ENCODE measurements around the gene CUX1. TPM values are rescaled to one million over a fixed set of nuclear protein-coding genes. Genes with fewer than 3 reads are reported as not detected.
"Not testable (repeated sequence)": the region's sequence is repeated elsewhere in the genome, so short reads cannot be mapped to it uniquely, and the experiment has no call there.

The CUX1 gene
- total RNA-seq, 8 experiments from 2014 or later = 9.2 to 52.7 (median 24.2) TPM

- H3K4me1 ChIP-seq (replicated peaks in 1 of 2) = no peaks in the 10 kb centered on the region
- ATAC-seq (replicated peaks in 6 of 8) = no peak
- H3K4me3 ChIP-seq = no peak overlapping the region
- no peak overlapping the region for H3K27ac ChIP-seq
- in situ Hi-C loops (cut with MboI; ENCODE audit: low pct_unique_long_range_greater_than_20kb in 2 of 9, low sequenced_read_pairs in 9 of 9, unreplicated experiment in 9 of 9) = no loop called here
- WGBS, 10 experiments = 80 to 100% (median 97%) methylated on average over 1 to 6 of the region's 7 CpGs; no CpG with 5 or more reads in 3 of the 10 experiments
These were observed 202.0 kb downstream of the CUX1 start for GRCh38 chr7:102019461-102019860.

- in situ Hi-C loops (cut with MboI; ENCODE audit: low pct_unique_long_range_greater_than_20kb in 2 of 9, low sequenced_read_pairs in 9 of 9, unreplicated experiment in 9 of 9) = no loop called here
- Histone ChIP-seq H3K27ac (no peak overlapping the region), H3K4me1 (replicated peaks in 1 of 2) (no peaks in the 10 kb centered on the region), H3K4me3 (no peak overlapping the region)
- WGBS, 10 experiments = 66 to 98% (median 92%) methylated on average over 1 to 20 of the region's 24 CpGs; no CpG with 5 or more reads in 1 of the 10 experiments
- ATAC-seq (replicated peaks in 6 of 8) = peak in 1 of 8 experiments; percentile 49
These were observed 204.6 kb downstream of the CUX1 start for GRCh38 chr7:102021841-102022618.

- H3K4me1 ChIP-seq (replicated peaks in 1 of 2) = no peaks in the 10 kb centered on the region
- ATAC-seq (replicated peaks in 6 of 8) = peak in 2 of 8 experiments; percentile 9 to 47
- in situ Hi-C loops (cut with MboI; ENCODE audit: low pct_unique_long_range_greater_than_20kb in 2 of 9, low sequenced_read_pairs in 9 of 9, unreplicated experiment in 9 of 9) = no loop called here
- no peak overlapping the region for H3K27ac ChIP-seq
- H3K4me3 ChIP-seq = no peak overlapping the region
- WGBS, 10 experiments = 0 to 100% (median 87%) methylated on average over 1 to 8 of the region's 10 CpGs; no CpG with 5 or more reads in 1 of the 10 experiments
These were observed 206.8 kb downstream of the CUX1 start for GRCh38 chr7:102024005-102024768.

GRCh38 chr7:102024769-102025391, 207.5 kb downstream of the CUX1 start:
- in situ Hi-C loops (cut with MboI; ENCODE audit: low pct_unique_long_range_greater_than_20kb in 2 of 9, low sequenced_read_pairs in 9 of 9, unreplicated experiment in 9 of 9) = no loop called here
- no peak overlapping the region for H3K27ac ChIP-seq
- ATAC-seq (replicated peaks in 6 of 8) = no peak
- H3K4me3 ChIP-seq = no peak overlapping the region
- 62 to 100% (median 98%) methylated on average over 1 to 12 of the region's 15 CpGs; no CpG with 5 or more reads in 2 of the 10 experiments for WGBS, 10 experiments
- H3K4me1 ChIP-seq (replicated peaks in 1 of 2) = no peaks in the 10 kb centered on the region

- H3K4me1 ChIP-seq (replicated peaks in 1 of 2); ATAC-seq (replicated peaks in 6 of 8); H3K4me3 ChIP-seq; in situ Hi-C loops (cut with MboI; ENCODE audit: low pct_unique_long_range_greater_than_20kb in 2 of 9, low sequenced_read_pairs in 9 of 9, unreplicated experiment in 9 of 9); H3K27ac ChIP-seq: not testable (repeated sequence)
- WGBS, 10 experiments = 80 to 100% (median 85%) methylated on average over 1 to 4 of the region's 4 CpGs; no CpG with 5 or more reads in 2 of the 10 experiments
These were observed 208.4 kb downstream of the CUX1 start for GRCh38 chr7:102025777-102026176.

GRCh38 chr7:102028206-102028826, 210.9 kb downstream of the CUX1 start:
- Histone ChIP-seq H3K4me3 (no peak overlapping the region), H3K4me1 (replicated peaks in 1 of 2) (no peaks in the 10 kb centered on the region), H3K27ac (no peak overlapping the region)
- WGBS, 10 experiments = 75 to 100% (median 89%) methylated on average over 1 to 9 of the region's 18 CpGs; no CpG with 5 or more reads in 3 of the 10 experiments
- no peak for ATAC-seq (replicated peaks in 6 of 8)
- in situ Hi-C loops (cut with MboI; ENCODE audit: low pct_unique_long_range_greater_than_20kb in 2 of 9, low sequenced_read_pairs in 9 of 9, unreplicated experiment in 9 of 9) = no loop called here

GRCh38 chr7:102029616-102030015, 212.2 kb downstream of the CUX1 start:
- no peaks in the 10 kb centered on the region for H3K4me1 ChIP-seq (replicated peaks in 1 of 2)
- WGBS, 10 experiments = 80 to 100% (median 94%) methylated on average over 1 to 6 of the region's 6 CpGs; no CpG with 5 or more reads in 1 of the 10 experiments
- H3K4me3 ChIP-seq = no peak overlapping the region
- no peak overlapping the region for H3K27ac ChIP-seq
- in situ Hi-C loops (cut with MboI; ENCODE audit: low pct_unique_long_range_greater_than_20kb in 2 of 9, low sequenced_read_pairs in 9 of 9, unreplicated experiment in 9 of 9) = no loop called here
- no peak for ATAC-seq (replicated peaks in 6 of 8)

DNA sequence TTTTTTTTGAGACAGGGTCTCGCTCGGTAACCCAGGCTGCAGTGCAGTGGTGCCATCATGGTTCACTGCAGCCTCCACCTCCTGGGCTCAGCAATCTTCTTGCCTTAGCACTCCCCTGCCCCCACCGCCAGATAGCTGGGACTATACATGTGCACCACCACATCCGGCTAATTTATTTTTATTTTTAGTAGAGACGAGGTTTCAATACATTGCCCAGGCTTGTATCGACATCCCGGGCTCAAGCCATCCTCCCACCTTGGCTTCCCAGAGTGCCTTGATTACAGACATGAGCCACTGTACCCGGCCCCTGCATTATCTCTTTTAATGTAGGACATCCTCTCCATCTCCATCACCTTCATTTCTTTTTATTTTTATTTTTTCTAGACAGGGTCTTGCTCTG, 213.3 kb downstream of the CUX1 start:
- H3K4me1 ChIP-seq (replicated peaks in 1 of 2) = no peaks in the 10 kb centered on the region
- ATAC-seq (replicated peaks in 6 of 8) = no peak
- in situ Hi-C loops (cut with MboI; ENCODE audit: low pct_unique_long_range_greater_than_20kb in 2 of 9, low sequenced_read_pairs in 9 of 9, unreplicated experiment in 9 of 9) = no loop called here
- no peak overlapping the region for H3K27ac ChIP-seq
- 92 to 100% (median 97%) methylated on average over 2 to 5 of the region's 8 CpGs; no CpG with 5 or more reads in 3 of the 10 experiments for WGBS, 10 experiments
- no peak overlapping the region for H3K4me3 ChIP-seq

DNA sequence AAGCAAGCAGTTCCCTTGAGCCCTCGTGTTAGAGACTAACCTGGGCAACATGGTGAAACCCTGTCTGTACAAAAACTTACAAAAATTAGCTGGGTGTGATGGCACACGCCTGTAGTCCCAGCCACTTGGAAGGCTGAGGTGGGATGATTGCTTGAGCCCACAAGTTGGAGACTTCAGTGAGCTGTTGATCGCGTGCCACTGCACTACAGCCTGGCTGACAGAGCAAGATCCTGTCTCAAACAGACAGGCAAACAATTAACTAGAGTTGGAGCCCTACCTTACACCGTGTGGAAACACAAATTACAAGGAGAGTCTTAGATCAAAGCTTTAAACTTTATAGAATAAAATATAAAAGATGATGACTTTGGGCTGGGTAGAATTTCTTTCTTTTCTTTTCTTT, 219.5 kb downstream of the CUX1 start:
- Histone ChIP-seq H3K27ac (no peak overlapping the region), H3K4me1 (replicated peaks in 1 of 2) (no peaks in the 10 kb centered on the region), H3K4me3 (no peak overlapping the region)
- WGBS, 10 experiments = 57 to 100% (median 78%) methylated on average over 1 to 3 of the region's 5 CpGs; no CpG with 5 or more reads in 3 of the 10 experiments
- no peak for ATAC-seq (replicated peaks in 6 of 8)
- in situ Hi-C loops (cut with MboI; ENCODE audit: low pct_unique_long_range_greater_than_20kb in 2 of 9, low sequenced_read_pairs in 9 of 9, unreplicated experiment in 9 of 9) = no loop called here

GRCh38 chr7:102039706-102040105, 222.3 kb downstream of the CUX1 start:
- H3K4me1 ChIP-seq (replicated peaks in 1 of 2) = peaks cover 3 to 6% of the 10 kb centered on the region in 2 donors
- whole genome bisulfite sequencing, 10 experiments = 83 to 100% (median 97%) methylated on average over 1 to 9 of the region's 11 CpGs; no CpG with 5 or more reads in 3 of the 10 experiments
- in situ Hi-C loops (cut with MboI; ENCODE audit: low pct_unique_long_range_greater_than_20kb in 2 of 9, low sequenced_read_pairs in 9 of 9, unreplicated experiment in 9 of 9) = no loop called here
- ATAC-seq (replicated peaks in 6 of 8) = no peak
- H3K27ac ChIP-seq = no peak overlapping the region
- H3K4me3 ChIP-seq = no peak overlapping the region

DNA sequence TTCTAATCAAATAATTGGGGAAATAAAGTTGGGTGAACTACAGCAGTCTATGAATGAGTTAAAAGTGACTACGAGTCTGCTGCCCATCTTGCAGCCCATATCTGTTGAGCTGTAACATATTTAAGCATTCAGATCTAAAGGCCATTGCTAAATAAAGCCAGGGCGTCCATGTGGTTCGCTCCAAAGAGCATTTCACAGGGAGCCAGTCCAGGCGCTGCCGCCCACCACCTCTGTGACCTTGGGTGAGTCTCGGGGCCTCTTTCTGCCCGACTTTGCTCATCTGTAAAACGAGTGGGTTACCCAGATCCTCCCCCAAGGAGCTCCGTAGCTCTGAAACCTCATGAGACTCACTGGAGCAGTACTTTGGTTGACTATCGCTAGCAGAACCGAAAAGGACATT, 223.1 kb downstream of the CUX1 start:
- ATAC-seq (replicated peaks in 6 of 8) = no peak
- no peak overlapping the region for H3K4me3 ChIP-seq
- WGBS, 10 experiments = 74 to 100% (median 91%) methylated on average over 1 to 9 of the region's 11 CpGs; no CpG with 5 or more reads in 2 of the 10 experiments
- H3K27ac ChIP-seq = no peak overlapping the region
- peaks cover 7 to 11% of the 10 kb centered on the region in 2 donors for H3K4me1 ChIP-seq (replicated peaks in 1 of 2)
- in situ Hi-C loops (cut with MboI; ENCODE audit: low pct_unique_long_range_greater_than_20kb in 2 of 9, low sequenced_read_pairs in 9 of 9, unreplicated experiment in 9 of 9) = no loop called here

DNA sequence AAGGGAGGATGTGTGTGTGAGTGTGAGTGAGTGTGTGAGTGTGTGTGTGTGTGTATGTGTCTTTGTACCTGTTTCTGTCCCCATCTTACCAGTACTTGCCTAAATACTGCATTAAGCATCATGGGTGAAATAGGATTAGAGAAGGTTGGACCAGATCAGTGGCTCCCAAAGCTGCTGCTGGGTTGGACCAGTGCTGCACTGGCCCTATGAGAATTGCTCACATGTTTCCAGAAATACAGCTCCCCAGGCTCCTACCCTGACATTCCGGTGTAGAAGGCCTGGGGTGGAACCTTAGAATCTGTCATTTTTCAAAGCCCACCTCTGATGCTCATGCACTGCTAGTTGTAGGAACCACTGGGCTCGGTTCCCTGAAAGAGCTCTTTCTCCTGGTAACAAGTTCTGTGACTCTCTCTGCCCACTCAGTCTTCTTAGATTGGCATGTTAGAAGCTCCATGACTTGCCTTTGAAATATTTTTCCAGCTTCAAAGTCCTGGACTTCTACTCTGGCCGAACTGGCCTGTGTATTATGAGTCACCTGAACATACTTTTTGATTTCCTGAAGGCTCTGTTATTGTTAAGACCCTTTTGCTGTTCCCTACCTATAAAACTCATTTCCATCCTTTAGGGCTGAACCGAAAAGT, 224.7 kb downstream of the CUX1 start:
- ATAC-seq (replicated peaks in 6 of 8) = no peak
- no peak overlapping the region for H3K4me3 ChIP-seq
- H3K4me1 ChIP-seq (replicated peaks in 1 of 2) = peaks cover 9 to 17% of the 10 kb centered on the region in 2 donors
- WGBS, 10 experiments = 75 to 100% (median 80%) methylated on average over 1 to 4 of the region's 4 CpGs; no CpG with 5 or more reads in 2 of the 10 experiments
- in situ Hi-C loops (cut with MboI; ENCODE audit: low pct_unique_long_range_greater_than_20kb in 2 of 9, low sequenced_read_pairs in 9 of 9, unreplicated experiment in 9 of 9) = no loop called here
- no peak overlapping the region for H3K27ac ChIP-seq

Measured in motor neuron (in vitro differentiated cells).